SK-N-MC (cell line): ENCODE measurements around the gene ABCA7.

Experiments
- EZH2 ChIP-seq: fragments of 200-600 bp; sonication (generic); IDR thresholded peaks from one replicate; pipeline ENCODE4 v1.6.1; 2017; ENCODE audit warnings: antibody characterized with exemption
- FOXP2 ChIP-seq: optimal IDR thresholded peaks from 2 replicates; pipeline ENCODE3; 2011; ENCODE audit warnings: mild to moderate bottlenecking, moderate library complexity; ENCODE audit not compliant: insufficient read depth; ENCODE audit errors: extremely low read length, control extremely low read depth
- POLR2AphosphoS5 ChIP-seq: IDR thresholded peaks from 2 replicates; pipeline ENCODE4 v1.6.1; 2012; ENCODE audit warnings: mild to moderate bottlenecking, low read depth, low read length, borderline replicate concordance

DNA sequence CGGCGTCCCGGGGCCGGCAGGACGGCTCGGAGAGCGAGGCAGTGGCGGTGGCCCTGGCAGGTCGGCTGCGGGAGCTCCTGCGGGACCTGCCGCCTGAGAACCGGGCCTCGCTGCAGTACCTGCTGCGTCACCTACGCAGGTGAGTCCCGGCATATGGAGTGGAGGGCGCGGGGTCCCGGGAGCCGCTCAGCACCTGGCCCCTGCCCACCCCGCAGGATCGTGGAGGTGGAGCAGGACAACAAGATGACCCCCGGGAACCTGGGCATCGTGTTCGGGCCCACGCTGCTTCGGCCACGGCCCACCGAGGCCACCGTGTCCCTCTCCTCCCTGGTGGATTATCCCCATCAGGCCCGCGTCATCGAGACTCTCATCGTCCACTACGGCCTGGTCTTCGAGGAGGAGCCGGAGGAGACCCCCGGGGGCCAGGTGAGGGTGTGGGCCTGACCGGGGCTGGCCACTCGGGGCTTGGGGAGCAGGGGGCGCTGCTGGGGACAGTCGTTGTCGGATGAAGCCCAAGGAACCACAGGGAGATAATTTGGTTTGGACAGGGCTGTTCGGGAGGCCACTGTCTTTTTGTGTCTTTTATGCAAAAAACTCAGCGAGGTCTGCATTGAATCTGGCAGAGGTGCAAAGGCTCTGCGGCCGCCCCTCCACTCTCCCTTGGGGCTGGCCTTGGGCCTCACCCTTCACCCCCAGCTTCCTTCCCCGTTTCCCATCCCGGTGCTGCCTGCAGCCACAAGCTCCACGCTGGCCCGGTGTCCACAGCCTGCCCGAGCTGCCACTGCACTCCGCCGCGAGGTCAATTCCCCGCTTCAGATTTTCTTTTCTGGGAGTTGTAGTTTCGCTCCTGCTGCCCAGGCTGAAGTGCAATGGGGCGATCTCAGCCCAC lies 43.3 kb downstream of the ABCA7 start:
- TF ChIP-seq POLR2AphosphoS5 (no peak), EZH2 (no peak), FOXP2 (no peak)
